ENCODE data around the gene HHIPL1. TPM values are rescaled to one million over a fixed set of nuclear protein-coding genes. Genes with fewer than 3 reads are reported as not detected.
A peak's percentile ranks its signal among the peaks of the same experiment; 100 is the strongest.
"Not testable (repeated sequence)": the region's sequence is repeated elsewhere in the genome, so short reads cannot be mapped to it uniquely, and the experiment has no call there.

The HHIPL1 gene
- total RNA-seq, 1 donor from 2014 or later, result 1.4 TPM

- DNase-seq (ENCODE audit: low read depth in 2 of 2), result no peak
Measured at GRCh38 chr14:99633141-99633540, 11.8 kb upstream of the HHIPL1 start.

GRCh38 chr14:99633918-99634317 is 11.0 kb upstream of the HHIPL1 start:
- DNase-seq (ENCODE audit: low read depth in 2 of 2), result no peak

DNA sequence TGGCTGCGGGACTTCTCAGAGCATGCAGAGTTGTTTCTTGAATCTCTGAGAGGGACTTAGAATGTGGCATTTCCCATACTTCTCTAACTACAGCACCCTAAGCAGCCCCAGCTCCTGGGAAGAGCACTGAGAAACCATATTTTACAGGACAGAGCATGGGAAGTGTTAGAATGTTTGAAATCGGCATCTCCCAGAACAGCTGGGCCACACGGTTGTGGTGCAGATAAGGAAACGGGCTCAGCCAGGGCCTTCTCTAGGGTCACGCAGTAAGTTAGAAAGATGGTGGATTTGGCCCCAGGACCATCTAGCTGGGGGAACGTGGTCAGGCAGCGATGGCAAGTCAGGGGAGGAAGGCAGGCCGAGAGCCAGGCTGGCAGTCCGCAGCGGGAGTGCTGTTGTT is 10.5 kb upstream of the HHIPL1 start:
- DNase-seq (ENCODE audit: low read depth in 2 of 2), result no peak

DNA sequence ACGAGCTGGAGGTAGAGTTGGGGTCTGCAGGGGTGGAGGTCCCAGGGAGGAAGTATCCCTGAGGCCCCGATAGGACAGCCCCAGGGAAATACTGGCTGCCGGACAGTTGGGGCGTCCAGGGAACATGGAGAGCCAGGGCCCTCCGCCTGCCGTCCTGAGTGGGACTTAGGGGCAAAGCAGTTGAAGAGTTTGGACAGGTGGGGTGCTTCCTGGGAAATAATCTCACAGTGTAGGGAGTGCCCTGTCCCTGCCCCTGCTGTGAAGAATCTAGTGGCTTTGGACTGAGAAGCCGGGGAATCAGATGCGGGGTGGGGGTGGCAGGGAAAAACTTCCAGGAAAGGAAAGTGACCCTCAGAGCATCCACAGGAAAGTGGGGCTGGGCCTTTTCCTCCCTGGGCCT is 9.8 kb upstream of the HHIPL1 start:
- no peak for DNase-seq (ENCODE audit: low read depth in 2 of 2)

DNA sequence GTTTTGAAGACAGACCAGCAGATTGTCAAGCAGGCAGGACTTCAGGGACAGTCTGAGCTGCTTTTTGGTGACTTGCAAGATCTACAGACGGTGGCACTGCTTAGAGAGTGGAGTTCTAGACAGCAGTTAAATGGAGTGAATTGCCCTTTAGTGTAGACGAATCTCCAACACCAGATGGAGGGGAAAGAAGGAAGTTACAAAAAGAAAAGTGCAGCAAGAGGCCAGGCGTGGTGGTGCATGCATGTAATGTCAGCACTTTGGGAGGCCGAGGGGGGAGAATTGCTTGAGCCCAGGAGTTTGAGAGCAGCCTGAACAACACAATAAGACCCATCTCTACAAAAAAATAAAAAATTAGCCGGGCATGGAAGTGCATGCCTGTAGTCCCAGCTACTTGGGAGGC is 8.4 kb upstream of the HHIPL1 start:
- DNase-seq (ENCODE audit: low read depth in 2 of 2), result no peak

- DNase-seq (ENCODE audit: low read depth in 2 of 2), result no peak
Measured at GRCh38 chr14:99637624-99638023, 7.3 kb upstream of the HHIPL1 start.

- DNase-seq (ENCODE audit: low read depth in 2 of 2), result not testable (repeated sequence)
Measured at GRCh38 chr14:99642771-99643170, 2.2 kb upstream of the HHIPL1 start.

DNA sequence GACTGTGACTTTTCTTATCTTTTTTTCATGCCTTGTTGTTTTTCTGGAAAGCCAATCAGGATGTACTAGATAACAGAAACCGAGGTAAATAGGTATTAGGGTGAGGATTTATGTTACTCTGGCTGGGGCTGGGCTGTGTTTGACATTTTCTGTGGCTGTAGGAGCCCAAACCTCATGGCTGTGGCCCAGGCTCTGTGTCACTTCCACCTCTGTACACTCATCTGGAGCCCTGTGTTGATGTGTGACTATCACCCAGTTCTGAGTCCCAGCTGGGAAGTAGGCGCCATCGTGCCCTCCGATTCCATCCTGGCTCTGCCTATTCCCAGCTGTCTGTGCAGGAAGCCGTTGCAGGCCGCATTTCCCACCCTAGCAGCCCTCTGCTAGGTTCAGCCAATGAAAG is 1.6 kb upstream of the HHIPL1 start:
- no peak for DNase-seq (ENCODE audit: low read depth in 2 of 2)

- DNase-seq (ENCODE audit: low read depth in 2 of 2), result no peak
Measured at GRCh38 chr14:99644035-99644587, 818 bp upstream of the HHIPL1 start.

GRCh38 chr14:99645545-99646505 is 896 bp downstream of the HHIPL1 start:
- no peak for DNase-seq (ENCODE audit: low read depth in 2 of 2)

GRCh38 chr14:99647411-99647810 is 2.5 kb downstream of the HHIPL1 start:
- DNase-seq (ENCODE audit: low read depth in 2 of 2), result no peak

- no peak for DNase-seq (ENCODE audit: low read depth in 2 of 2)
Measured at GRCh38 chr14:99648027-99648784, 3.3 kb downstream of the HHIPL1 start.

DNA sequence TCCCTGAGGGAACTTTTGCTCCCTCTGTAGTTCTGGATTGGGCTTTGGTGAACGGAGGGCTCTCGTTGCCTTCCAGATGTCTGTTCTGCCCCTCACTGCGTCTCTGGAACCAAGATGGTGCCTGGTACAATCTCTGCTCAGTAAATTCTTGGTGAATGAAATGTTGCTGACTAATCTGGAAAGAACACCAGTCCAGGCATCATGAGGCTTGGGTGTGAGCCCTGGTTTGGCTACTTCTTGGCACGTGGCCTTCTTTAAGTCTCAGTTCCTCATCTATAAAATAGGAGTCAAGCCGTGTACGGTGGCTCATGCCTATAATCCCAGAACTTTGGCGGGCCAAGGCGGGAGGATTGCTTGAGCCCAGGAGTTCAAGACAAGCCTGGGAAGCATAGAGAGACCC is 4.3 kb downstream of the HHIPL1 start:
- no peak for DNase-seq (ENCODE audit: low read depth in 2 of 2)

GRCh38 chr14:99649643-99650042 is 4.7 kb downstream of the HHIPL1 start:
- DNase-seq (ENCODE audit: low read depth in 2 of 2), result no peak

- DNase-seq (ENCODE audit: low read depth in 2 of 2), result no peak
Measured at GRCh38 chr14:99650189-99650588, 5.3 kb downstream of the HHIPL1 start.

GRCh38 chr14:99651953-99652746 is 7.2 kb downstream of the HHIPL1 start:
- DNase-seq (ENCODE audit: low read depth in 2 of 2), result no peak

DNA sequence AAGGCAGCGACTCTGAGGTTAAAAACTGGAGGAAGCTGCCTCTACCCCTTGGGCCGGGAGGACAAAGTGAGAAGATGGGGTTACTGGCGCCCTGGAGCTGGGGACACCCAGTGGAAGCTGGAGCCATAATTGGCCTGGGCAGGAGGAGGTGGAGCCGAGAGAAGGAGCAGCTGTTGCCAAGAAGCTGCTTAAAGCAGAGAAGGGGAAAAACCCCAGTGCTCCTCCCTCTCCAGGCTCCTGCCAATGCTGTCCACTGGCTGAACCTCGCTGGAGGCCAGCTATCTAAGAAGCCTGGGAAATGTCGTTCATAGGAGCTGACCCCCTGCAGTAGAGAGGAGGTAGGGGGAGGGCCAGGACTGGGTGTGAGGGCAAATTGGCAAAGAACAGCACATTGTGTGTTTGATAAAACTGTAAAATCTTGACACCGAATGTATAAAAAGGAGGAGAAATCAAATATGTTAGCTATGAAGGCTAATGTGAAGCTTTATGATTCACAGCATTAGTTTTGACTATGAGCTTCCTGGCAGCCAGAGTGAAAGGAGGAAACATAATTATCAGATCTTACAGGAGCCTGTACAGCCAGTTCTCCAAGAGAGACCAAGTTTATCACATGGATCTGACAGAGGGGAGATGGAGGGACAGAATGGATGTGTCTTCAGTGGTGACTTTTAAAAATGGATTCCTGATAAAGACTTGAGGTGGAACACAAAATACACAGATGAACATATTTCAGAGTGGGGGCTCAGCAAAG is 9.5 kb downstream of the HHIPL1 start:
- DNase-seq (ENCODE audit: low read depth in 2 of 2), result peak in 1 of 2 donors; percentile 13

- DNase-seq (ENCODE audit: low read depth in 2 of 2), result no peak
Measured at GRCh38 chr14:99655521-99655920, 10.6 kb downstream of the HHIPL1 start.

GRCh38 chr14:99656171-99656570 is 11.2 kb downstream of the HHIPL1 start:
- DNase-seq (ENCODE audit: low read depth in 2 of 2), result no peak

- DNase-seq (ENCODE audit: low read depth in 2 of 2), result no peak
Measured at GRCh38 chr14:99657645-99658155, 12.8 kb downstream of the HHIPL1 start.
